ENCODE measurements around the gene COLEC12.

DNA sequence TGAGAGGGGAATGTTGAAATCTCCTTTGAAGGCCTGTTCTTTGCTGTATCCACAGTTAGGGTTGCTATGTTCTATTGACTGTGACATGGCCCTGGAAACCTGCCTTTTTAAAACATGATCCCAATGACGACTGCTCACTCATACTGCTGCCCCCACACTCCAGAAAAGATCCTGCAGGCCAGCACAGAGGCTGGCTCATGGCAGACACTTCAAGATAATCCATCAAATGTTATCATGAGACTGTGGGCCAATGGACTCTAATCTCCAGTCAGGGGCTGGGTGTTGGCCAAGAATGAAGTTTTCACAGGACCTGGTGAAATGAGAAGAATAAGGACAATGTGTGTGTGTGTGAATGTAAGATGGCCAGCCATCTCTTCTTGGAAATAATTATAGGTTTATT lies 173.7 kb downstream of the COLEC12 start:
- TF ChIP-seq ARNTL (CRISPR knock-in tag; IDR thresholded peaks at IDR 0.05; ENCODE audit: borderline replicate concordance, low read depth) (no peak), ZFP30 (CRISPR knock-in tag; IDR thresholded peaks at IDR 0.05) (no peak), OSR1 (CRISPR knock-in tag; IDR thresholded peaks at IDR 0.05) (no peak), BACH2 (CRISPR knock-in tag; IDR thresholded peaks at IDR 0.05; ENCODE audit: borderline replicate concordance) (no peak), ZNF565 (CRISPR knock-in tag; conservative IDR thresholded peaks at IDR 0.05; ENCODE audit: low read depth) (no peak), ZFP3 (CRISPR knock-in tag; IDR thresholded peaks at IDR 0.05) (no peak), TOX (CRISPR knock-in tag; IDR thresholded peaks at IDR 0.05; ENCODE audit: borderline replicate concordance) (no peak), ZC3H10 (CRISPR knock-in tag; IDR thresholded peaks at IDR 0.05) (no peak), CSDC2 (CRISPR knock-in tag; IDR thresholded peaks at IDR 0.05) (no peak)
- TF ChIP-seq, protein P1, sequence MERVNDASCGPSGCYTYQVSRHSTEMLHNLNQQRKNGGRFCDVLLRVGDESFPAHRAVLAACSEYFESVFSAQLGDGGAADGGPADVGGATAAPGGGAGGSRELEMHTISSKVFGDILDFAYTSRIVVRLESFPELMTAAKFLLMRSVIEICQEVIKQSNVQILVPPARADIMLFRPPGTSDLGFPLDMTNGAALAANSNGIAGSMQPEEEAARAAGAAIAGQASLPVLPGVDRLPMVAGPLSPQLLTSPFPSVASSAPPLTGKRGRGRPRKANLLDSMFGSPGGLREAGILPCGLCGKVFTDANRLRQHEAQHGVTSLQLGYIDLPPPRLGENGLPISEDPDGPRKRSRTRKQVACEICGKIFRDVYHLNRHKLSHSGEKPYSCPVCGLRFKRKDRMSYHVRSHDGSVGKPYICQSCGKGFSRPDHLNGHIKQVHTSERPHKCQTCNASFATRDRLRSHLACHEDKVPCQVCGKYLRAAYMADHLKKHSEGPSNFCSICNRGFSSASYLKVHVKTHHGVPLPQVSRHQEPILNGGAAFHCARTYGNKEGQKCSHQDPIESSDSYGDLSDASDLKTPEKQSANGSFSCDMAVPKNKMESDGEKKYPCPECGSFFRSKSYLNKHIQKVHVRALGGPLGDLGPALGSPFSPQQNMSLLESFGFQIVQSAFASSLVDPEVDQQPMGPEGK (CRISPR knock-in tag; IDR thresholded peaks at IDR 0.05; ENCODE audit: borderline replicate concordance), result no peak
- TF ChIP-seq, protein P2, sequence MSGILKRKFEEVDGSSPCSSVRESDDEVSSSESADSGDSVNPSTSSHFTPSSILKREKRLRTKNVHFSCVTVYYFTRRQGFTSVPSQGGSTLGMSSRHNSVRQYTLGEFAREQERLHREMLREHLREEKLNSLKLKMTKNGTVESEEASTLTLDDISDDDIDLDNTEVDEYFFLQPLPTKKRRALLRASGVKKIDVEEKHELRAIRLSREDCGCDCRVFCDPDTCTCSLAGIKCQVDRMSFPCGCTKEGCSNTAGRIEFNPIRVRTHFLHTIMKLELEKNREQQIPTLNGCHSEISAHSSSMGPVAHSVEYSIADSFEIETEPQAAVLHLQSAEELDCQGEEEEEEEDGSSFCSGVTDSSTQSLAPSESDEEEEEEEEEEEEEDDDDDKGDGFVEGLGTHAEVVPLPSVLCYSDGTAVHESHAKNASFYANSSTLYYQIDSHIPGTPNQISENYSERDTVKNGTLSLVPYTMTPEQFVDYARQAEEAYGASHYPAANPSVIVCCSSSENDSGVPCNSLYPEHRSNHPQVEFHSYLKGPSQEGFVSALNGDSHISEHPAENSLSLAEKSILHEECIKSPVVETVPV (CRISPR knock-in tag; IDR thresholded peaks at IDR 0.05), result no peak
- TF ChIP-seq, protein P3, sequence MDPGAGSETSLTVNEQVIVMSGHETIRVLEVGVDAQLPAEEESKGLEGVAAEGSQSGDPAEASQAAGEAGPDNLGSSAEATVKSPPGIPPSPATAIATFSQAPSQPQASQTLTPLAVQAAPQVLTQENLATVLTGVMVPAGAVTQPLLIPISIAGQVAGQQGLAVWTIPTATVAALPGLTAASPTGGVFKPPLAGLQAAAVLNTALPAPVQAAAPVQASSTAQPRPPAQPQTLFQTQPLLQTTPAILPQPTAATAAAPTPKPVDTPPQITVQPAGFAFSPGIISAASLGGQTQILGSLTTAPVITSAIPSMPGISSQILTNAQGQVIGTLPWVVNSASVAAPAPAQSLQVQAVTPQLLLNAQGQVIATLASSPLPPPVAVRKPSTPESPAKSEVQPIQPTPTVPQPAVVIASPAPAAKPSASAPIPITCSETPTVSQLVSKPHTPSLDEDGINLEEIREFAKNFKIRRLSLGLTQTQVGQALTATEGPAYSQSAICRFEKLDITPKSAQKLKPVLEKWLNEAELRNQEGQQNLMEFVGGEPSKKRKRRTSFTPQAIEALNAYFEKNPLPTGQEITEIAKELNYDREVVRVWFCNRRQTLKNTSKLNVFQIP (CRISPR knock-in tag; IDR thresholded peaks at IDR 0.05; ENCODE audit: borderline replicate concordance, low read depth), result no peak
- TF ChIP-seq, protein P4, sequence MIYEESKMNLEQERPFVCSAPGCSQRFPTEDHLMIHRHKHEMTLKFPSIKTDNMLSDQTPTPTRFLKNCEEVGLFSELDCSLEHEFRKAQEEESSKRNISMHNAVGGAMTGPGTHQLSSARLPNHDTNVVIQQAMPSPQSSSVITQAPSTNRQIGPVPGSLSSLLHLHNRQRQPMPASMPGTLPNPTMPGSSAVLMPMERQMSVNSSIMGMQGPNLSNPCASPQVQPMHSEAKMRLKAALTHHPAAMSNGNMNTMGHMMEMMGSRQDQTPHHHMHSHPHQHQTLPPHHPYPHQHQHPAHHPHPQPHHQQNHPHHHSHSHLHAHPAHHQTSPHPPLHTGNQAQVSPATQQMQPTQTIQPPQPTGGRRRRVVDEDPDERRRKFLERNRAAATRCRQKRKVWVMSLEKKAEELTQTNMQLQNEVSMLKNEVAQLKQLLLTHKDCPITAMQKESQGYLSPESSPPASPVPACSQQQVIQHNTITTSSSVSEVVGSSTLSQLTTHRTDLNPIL (CRISPR knock-in tag; IDR thresholded peaks at IDR 0.05; ENCODE audit: low read depth), result no peak
- TF ChIP-seq, protein P5, sequence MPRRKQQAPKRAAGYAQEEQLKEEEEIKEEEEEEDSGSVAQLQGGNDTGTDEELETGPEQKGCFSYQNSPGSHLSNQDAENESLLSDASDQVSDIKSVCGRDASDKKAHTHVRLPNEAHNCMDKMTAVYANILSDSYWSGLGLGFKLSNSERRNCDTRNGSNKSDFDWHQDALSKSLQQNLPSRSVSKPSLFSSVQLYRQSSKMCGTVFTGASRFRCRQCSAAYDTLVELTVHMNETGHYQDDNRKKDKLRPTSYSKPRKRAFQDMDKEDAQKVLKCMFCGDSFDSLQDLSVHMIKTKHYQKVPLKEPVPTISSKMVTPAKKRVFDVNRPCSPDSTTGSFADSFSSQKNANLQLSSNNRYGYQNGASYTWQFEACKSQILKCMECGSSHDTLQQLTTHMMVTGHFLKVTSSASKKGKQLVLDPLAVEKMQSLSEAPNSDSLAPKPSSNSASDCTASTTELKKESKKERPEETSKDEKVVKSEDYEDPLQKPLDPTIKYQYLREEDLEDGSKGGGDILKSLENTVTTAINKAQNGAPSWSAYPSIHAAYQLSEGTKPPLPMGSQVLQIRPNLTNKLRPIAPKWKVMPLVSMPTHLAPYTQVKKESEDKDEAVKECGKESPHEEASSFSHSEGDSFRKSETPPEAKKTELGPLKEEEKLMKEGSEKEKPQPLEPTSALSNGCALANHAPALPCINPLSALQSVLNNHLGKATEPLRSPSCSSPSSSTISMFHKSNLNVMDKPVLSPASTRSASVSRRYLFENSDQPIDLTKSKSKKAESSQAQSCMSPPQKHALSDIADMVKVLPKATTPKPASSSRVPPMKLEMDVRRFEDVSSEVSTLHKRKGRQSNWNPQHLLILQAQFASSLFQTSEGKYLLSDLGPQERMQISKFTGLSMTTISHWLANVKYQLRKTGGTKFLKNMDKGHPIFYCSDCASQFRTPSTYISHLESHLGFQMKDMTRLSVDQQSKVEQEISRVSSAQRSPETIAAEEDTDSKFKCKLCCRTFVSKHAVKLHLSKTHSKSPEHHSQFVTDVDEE (CRISPR knock-in tag; IDR thresholded peaks at IDR 0.05), result no peak

All from SK-N-SH treated with all-trans-retinoic acid at 6 μM for 48 hours (cell line).